GM12873 (cell line): Measurements from ENCODE around the gene GABRG3.

ENCODE experiments used
- TF ChIP-seq, protein P1 (sequence below): IDR thresholded peaks from 2 replicates; pipeline ENCODE4 v1.5.1; 2012; ENCODE audit warnings: low read depth, mild to moderate bottlenecking, moderate library complexity, low read length, control low read depth; ENCODE audit not compliant: insufficient read depth; ENCODE audit errors: missing control alignments

GABRG3 gene

DNA sequence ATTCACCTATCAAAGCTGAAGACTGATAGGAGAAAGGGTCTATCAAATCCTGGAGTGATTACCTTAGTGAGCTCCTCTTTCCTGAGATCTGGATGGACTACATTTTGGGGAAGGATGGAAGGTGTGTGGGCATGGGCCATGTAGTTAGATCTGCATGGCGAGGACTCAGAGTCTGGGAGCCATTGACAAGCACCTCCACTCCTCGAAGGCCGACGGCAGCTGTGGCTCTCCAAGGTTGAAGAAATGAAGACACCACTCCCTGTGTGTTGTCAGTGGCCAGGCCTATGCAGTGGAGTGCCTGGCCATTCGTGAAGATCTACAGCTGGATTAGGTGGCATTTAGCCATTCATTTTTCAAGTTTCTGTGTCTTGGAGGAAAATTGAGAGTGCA lies 509.2 kb downstream of the GABRG3 start:
- TF ChIP-seq, protein P1, sequence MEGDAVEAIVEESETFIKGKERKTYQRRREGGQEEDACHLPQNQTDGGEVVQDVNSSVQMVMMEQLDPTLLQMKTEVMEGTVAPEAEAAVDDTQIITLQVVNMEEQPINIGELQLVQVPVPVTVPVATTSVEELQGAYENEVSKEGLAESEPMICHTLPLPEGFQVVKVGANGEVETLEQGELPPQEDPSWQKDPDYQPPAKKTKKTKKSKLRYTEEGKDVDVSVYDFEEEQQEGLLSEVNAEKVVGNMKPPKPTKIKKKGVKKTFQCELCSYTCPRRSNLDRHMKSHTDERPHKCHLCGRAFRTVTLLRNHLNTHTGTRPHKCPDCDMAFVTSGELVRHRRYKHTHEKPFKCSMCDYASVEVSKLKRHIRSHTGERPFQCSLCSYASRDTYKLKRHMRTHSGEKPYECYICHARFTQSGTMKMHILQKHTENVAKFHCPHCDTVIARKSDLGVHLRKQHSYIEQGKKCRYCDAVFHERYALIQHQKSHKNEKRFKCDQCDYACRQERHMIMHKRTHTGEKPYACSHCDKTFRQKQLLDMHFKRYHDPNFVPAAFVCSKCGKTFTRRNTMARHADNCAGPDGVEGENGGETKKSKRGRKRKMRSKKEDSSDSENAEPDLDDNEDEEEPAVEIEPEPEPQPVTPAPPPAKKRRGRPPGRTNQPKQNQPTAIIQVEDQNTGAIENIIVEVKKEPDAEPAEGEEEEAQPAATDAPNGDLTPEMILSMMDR, result no peak

DNA sequence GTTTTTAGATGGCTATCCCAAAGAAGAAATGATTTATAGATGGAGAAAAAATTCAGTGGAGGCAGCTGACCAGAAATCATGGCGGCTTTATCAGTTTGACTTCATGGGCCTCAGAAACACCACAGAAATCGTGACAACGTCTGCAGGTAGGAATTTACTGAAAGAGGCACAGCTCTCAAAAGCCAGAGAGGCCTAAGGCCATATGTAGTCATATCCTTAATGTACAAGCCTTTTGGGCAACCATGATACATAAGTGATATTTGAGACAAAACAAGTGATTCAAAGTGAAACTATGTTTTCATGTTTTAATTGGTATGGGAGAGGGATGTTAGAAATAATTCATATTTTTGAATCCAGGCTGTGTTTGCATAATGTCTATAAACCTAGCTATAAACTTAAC lies 509.7 kb downstream of the GABRG3 start:
- TF ChIP-seq, protein P1, result no peak

DNA sequence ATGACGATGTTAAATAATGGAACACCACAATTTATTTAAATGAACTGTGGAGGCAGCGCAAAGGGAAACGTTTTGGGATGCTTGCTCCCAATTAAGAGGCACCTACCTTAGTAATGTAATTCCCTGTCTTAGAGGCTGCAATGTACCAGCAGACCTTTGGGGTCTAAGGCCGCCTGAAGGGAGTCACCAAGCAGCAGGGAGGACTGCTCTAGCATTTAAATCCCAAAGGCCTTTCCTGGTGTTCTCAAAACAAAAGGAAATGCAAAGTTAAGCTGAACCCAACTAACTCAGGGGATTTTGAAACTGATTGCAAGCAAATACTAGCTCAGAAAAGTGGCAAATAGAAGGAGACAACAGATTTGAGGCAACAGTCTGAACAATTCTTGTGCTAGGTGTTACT lies 510.8 kb downstream of the GABRG3 start:
- TF ChIP-seq, protein P1, result no peak

DNA sequence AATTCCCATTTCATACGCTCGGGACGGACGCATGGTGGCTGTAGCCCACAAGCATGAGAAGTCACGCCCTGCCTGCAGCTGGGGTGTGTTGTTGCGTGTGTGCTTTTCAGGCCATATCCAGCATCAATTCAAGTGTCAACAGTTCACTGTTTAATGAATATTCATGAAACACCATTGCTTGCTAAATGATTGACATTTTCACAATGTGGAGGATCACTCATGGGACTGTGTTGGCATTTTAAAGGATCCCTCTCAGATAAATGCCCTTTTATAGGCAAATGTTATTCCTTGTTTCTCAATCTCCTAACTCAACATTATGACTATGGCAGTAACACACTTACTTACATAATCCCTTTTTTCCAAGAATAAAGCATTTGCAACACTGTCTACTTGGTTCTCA lies 511.3 kb downstream of the GABRG3 start:
- TF ChIP-seq, protein P1, result no peak

DNA sequence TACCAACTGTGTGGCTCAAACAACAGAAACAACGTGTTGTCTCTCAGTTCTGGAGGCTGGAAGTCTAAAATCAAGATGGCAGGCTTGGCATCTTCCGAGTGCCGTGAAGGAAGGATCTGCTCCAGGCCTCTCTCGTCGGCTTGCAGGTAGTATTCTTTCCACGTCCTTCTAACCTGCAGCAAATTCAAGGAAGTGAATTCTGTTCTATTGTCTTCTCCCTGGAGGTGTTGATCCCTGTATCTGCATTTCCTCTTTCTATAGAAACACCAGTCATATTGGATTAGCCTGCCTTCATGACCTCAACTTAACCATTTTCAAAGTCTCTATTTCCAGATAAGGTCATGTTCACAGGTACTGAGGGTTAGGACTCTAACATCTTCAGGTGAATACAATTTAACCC lies 512.1 kb downstream of the GABRG3 start:
- TF ChIP-seq, protein P1, result no peak

DNA sequence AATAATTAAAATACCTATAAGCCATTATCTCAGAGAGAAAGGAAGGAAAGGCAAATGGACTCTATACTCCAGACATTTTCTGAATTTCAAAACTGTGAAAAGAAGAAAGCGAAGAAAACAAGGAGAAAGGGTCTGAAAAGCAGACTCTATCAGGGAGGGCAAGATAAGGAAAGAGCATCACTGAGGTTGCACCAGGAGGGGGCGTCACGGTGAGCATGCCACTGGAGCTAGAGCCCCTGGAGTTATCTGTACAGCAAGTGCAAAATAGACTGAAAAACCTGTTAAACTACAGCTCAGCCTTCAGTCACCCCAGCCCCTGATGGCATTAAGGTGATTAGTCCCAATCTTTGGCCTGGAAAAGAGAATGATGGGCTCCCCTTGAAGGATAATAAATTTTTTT lies 514.3 kb downstream of the GABRG3 start:
- TF ChIP-seq, protein P1, result no peak

DNA sequence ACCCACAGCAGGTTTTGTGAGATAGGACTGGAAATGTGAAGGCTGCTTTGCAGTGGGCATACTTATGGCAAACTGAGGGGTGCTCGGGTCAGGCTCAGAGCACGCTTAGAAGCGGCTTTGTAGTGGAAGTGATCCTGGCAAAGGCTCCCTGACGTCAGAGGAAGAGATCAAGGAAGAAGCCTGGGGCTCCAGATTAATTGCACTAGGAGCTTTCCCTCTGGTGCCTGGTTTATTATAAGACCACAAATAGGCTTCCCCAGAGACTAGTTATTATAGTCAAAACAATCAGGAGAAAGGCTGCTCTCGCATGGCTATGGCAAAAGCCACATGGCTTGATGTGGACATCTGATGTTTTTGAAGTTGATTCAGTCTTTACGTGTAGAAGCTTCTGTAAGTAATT lies 515.1 kb downstream of the GABRG3 start:
- TF ChIP-seq, protein P1, result no peak
